HepG2 (cell line): ENCODE measurements around the gene TMEM225B. TPM values are rescaled to one million over a fixed set of nuclear protein-coding genes. Genes with fewer than 3 reads are reported as not detected.

Experiments used
- AKAP8 ChIP-seq: sonication (generic); formaldehyde crosslinking; IDR thresholded peaks from 2 replicates; pipeline ENCODE4 v1.5.1; 2020; ENCODE audit warnings: mild to moderate bottlenecking, missing genetic modification reagents
- CCDC6 ChIP-seq: sonication (generic); formaldehyde crosslinking; IDR thresholded peaks from 2 replicates; pipeline ENCODE4 v1.8.1; 2022; ENCODE audit warnings: mild to moderate bottlenecking, missing genetic modification reagents, moderate library complexity
- DNMT1 ChIP-seq: sonication (generic); formaldehyde crosslinking; IDR thresholded peaks from 2 replicates; pipeline ENCODE4 v1.5.1; 2020; ENCODE audit warnings: mild to moderate bottlenecking, missing genetic modification reagents
- FOXC1 ChIP-seq: sonication (generic); formaldehyde crosslinking; IDR thresholded peaks from 2 replicates; pipeline ENCODE4 v1.8.0; 2022; ENCODE audit warnings: mild to moderate bottlenecking, missing genetic modification reagents, borderline replicate concordance
- IKZF4 ChIP-seq: sonication (generic); formaldehyde crosslinking; IDR thresholded peaks from 2 replicates; pipeline ENCODE4 v1.5.1; 2020; ENCODE audit warnings: borderline replicate concordance, mild to moderate bottlenecking, low read depth, missing genetic modification reagents; ENCODE audit errors: not compliant biosample characterization
- RARA ChIP-seq: IDR thresholded peaks from 2 replicates; pipeline ENCODE4 v1.6.1; 2016; ENCODE audit warnings: missing genetic modification reagents, missing compliant biosample characterization
- RERE ChIP-seq: IDR thresholded peaks from 2 replicates; pipeline ENCODE4 v1.6.1; 2016; ENCODE audit warnings: low read depth, missing genetic modification reagents, missing compliant biosample characterization
- SMARCE1 ChIP-seq: fragments of 450-650 bp; IDR thresholded peaks from 2 replicates; pipeline ENCODE4 v1.6.1; 2017; ENCODE audit warnings: borderline replicate concordance
- YEATS2 ChIP-seq: sonication (generic); formaldehyde crosslinking; IDR thresholded peaks from 2 replicates; pipeline ENCODE4 v1.4.0; 2020; ENCODE audit warnings: missing genetic modification reagents, borderline replicate concordance
- ZNF335 ChIP-seq: sonication (generic); formaldehyde crosslinking; IDR thresholded peaks from 2 replicates; pipeline ENCODE4 v1.4.0; 2020; ENCODE audit warnings: missing genetic modification reagents
- ZSCAN12 ChIP-seq: sonication (generic); formaldehyde crosslinking; IDR thresholded peaks from 2 replicates; pipeline ENCODE4 v1.9.0; 2021; ENCODE audit warnings: mild to moderate bottlenecking, missing genetic modification reagents
- polyA plus RNA-seq, 8 experiments: library from polyadenylated mRNA; depleted of rRNA in 3 of 8; stranded (reverse) in 7 of 8; unstranded in 1 of 8; fragments of >200 nt; fragmentation: Illumina TruSeq in 4 of 8; extraction: Trizol in 4 of 8; gene quantifications; 2 replicates each; pipeline versions ENCODE4 v1.2.1 to v1.2.3, GENCODE V29; 2011 to 2016; ENCODE audit warnings: low read depth in 4 of 8, missing spikeins in 1 of 8, mixed read lengths in 1 of 8; ENCODE audit not compliant: insufficient read depth in 1 of 8
- total RNA-seq, 5 experiments: library from RNA; depleted of rRNA; stranded (reverse); fragments of >200 nt; fragmentation: Illumina TruSeq; extraction: Trizol; gene quantifications; 2 replicates each; pipeline ENCODE4 v1.2.3, GENCODE V29; 2016; ENCODE audit warnings: low read depth in 1 of 5
- TF ChIP-seq, protein P1 (sequence below): fragments of 450-650 bp; IDR thresholded peaks from 2 replicates; pipeline ENCODE4 v1.6.1; 2017; ENCODE audit warnings: mild to moderate bottlenecking
- TF ChIP-seq, protein P2 (sequence below): IDR thresholded peaks from 2 replicates; pipeline ENCODE4 v1.6.1; 2018; ENCODE audit warnings: missing genetic modification reagents
- TF ChIP-seq, protein P3 (sequence below): sonication (generic); formaldehyde crosslinking; IDR thresholded peaks from 2 replicates; pipeline ENCODE4 v1.4.0; 2020; ENCODE audit warnings: missing genetic modification reagents, borderline replicate concordance

The TMEM225B gene
- total and polyA plus RNA-seq, 2 of the 13 experiments (the other 11 are each of a cell fraction or from before 2014, with no cell fraction given) = 0.78 to 0.95 TPM

DNA sequence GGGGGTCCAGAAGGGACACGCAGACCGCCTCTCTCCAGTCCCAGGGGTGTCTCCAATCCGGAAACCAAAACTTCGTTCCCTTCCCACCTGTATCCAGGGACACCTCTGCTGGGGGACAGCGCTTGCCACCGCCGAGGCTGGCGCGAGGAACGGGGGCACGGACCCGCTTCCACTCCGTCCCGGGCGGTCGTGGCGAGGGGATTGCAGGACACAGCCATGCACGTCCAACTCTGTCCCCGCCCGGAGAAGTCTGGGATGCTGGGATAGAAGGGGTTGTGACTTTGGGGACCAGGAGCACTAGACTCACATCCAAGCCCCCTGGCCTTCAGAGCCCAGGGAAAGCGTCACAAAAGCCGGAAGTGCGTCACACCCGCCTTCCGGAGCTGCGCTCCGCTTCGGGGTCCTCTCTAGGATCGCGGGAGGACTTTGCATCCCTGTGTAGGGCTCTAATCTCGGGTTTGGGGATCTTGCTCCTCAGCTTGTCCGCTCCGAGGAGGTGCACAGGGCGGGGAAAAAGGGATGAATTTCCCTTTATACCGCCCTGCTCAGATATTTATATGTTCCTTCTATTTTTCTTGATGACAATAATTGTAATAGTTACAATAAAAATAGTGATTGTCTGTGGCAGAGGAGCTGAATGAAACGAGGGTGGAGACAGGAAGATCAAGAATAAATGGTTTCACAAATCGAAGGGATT, 46.2 kb upstream of the TMEM225B start, which contains the start of gene FAM200A (continued):
- TF ChIP-seq, protein P1, sequence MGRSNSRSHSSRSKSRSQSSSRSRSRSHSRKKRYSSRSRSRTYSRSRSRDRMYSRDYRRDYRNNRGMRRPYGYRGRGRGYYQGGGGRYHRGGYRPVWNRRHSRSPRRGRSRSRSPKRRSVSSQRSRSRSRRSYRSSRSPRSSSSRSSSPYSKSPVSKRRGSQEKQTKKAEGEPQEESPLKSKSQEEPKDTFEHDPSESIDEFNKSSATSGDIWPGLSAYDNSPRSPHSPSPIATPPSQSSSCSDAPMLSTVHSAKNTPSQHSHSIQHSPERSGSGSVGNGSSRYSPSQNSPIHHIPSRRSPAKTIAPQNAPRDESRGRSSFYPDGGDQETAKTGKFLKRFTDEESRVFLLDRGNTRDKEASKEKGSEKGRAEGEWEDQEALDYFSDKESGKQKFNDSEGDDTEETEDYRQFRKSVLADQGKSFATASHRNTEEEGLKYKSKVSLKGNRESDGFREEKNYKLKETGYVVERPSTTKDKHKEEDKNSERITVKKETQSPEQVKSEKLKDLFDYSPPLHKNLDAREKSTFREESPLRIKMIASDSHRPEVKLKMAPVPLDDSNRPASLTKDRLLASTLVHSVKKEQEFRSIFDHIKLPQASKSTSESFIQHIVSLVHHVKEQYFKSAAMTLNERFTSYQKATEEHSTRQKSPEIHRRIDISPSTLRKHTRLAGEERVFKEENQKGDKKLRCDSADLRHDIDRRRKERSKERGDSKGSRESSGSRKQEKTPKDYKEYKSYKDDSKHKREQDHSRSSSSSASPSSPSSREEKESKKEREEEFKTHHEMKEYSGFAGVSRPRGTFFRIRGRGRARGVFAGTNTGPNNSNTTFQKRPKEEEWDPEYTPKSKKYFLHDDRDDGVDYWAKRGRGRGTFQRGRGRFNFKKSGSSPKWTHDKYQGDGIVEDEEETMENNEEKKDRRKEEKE = no peak
- TF ChIP-seq, protein P2, sequence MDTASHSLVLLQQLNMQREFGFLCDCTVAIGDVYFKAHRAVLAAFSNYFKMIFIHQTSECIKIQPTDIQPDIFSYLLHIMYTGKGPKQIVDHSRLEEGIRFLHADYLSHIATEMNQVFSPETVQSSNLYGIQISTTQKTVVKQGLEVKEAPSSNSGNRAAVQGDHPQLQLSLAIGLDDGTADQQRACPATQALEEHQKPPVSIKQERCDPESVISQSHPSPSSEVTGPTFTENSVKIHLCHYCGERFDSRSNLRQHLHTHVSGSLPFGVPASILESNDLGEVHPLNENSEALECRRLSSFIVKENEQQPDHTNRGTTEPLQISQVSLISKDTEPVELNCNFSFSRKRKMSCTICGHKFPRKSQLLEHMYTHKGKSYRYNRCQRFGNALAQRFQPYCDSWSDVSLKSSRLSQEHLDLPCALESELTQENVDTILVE = 0 out of 2 replicates have a peak, but pooled peaks have one; percentile 68
- TF ChIP-seq YEATS2 (peak; percentile 98), RERE (CRISPR knock-in tag) (no peak), CCDC6 (CRISPR knock-in tag) (peak; percentile 35; the same call in 1 of the 2 replicates), RARA (CRISPR knock-in tag) (no peak), ZNF335 (CRISPR knock-in tag) (no peak), IKZF4 (CRISPR knock-in tag) (peak; percentile 38), DNMT1 (CRISPR knock-in tag) (no peak), FOXC1 (no peak; the same call in 1 of the 2 replicates), SMARCE1 (no peak), ZSCAN12 (CRISPR knock-in tag) (no peak), AKAP8 (no peak; the same call in 1 of the 2 replicates)
- TF ChIP-seq, protein P3, sequence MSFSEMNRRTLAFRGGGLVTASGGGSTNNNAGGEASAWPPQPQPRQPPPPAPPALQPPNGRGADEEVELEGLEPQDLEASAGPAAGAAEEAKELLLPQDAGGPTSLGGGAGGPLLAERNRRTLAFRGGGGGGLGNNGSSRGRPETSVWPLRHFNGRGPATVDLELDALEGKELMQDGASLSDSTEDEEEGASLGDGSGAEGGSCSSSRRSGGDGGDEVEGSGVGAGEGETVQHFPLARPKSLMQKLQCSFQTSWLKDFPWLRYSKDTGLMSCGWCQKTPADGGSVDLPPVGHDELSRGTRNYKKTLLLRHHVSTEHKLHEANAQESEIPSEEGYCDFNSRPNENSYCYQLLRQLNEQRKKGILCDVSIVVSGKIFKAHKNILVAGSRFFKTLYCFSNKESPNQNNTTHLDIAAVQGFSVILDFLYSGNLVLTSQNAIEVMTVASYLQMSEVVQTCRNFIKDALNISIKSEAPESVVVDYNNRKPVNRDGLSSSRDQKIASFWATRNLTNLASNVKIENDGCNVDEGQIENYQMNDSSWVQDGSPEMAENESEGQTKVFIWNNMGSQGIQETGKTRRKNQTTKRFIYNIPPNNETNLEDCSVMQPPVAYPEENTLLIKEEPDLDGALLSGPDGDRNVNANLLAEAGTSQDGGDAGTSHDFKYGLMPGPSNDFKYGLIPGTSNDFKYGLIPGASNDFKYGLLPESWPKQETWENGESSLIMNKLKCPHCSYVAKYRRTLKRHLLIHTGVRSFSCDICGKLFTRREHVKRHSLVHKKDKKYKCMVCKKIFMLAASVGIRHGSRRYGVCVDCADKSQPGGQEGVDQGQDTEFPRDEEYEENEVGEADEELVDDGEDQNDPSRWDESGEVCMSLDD = peak; percentile 75; the same call in 1 of the 2 replicates
